Measurements from ENCODE around the gene EIF4G3.

EIF4G3 gene

GRCh38 chr1:21067551-21068227, 109.0 kb downstream of the EIF4G3 start:
- Histone ChIP-seq H4K20me1 (ENCODE audit: insufficient read depth, low read length) (no peaks in the 10 kb centered on the region), H3K4me1 (ENCODE audit: low read length) (no peaks in the 10 kb centered on the region), H3K4me3 (ENCODE audit: low read length) (no peak overlapping the region), H3K9ac (ENCODE audit: low read length) (no peak overlapping the region), H3K9me2 (replicated peaks; ENCODE audit: insufficient read depth, low read length) (no peaks in the 10 kb centered on the region), H3K4me2 (ENCODE audit: low read depth, low read length) (no peak overlapping the region), H3K27me3 (replicated peaks; ENCODE audit: insufficient read depth, low read length) (no peaks in the 10 kb centered on the region), H3K79me2 (ENCODE audit: low read length) (no peaks in the 10 kb centered on the region), H3K9me3 (replicated peaks; ENCODE audit: insufficient read depth, low read length) (no peaks in the 10 kb centered on the region), H3K27ac (ENCODE audit: low read length) (no peak overlapping the region), H3F3A (ENCODE audit: insufficient read depth, low read length) (no peaks in the 10 kb centered on the region), H3K36me3 (replicated peaks; ENCODE audit: insufficient read depth, low read length) (no peaks in the 10 kb centered on the region), H2AFZ (ENCODE audit: low read length) (no peak overlapping the region)
- no peak for TF ChIP-seq EZH2phosphoT487 (IDR thresholded peaks at IDR 0.05; ENCODE audit: low read length)
- TF ChIP-seq EZH2 (optimal IDR thresholded peaks at IDR 0.05; ENCODE audit: low read depth, low read length): no peak
- TF ChIP-seq CTCF (IDR thresholded peaks at IDR 0.05; ENCODE audit: low read length): no peak
- no peak for DNase-seq

- Histone ChIP-seq H4K20me1 (ENCODE audit: insufficient read depth, low read length) (no peaks in the 10 kb centered on the region), H3K27ac (ENCODE audit: low read length) (no peak overlapping the region)
These were observed 110.2 kb downstream of the EIF4G3 start for GRCh38 chr1:21066356-21067012.

GRCh38 chr1:21065851-21066250, 110.8 kb downstream of the EIF4G3 start:
- no peak overlapping the region for H3K4me2 ChIP-seq (ENCODE audit: low read depth, low read length)
- DNase-seq: no peak
- H2AFZ ChIP-seq (ENCODE audit: low read length): no peak overlapping the region
- H3K4me1 ChIP-seq (ENCODE audit: low read length): no peaks in the 10 kb centered on the region
- H4K20me1 ChIP-seq (ENCODE audit: insufficient read depth, low read length): no peaks in the 10 kb centered on the region
- no peaks in the 10 kb centered on the region for H3K9me3 ChIP-seq (replicated peaks; ENCODE audit: insufficient read depth, low read length)
- no peak overlapping the region for H3K27ac ChIP-seq (ENCODE audit: low read length)
- no peaks in the 10 kb centered on the region for H3K27me3 ChIP-seq (replicated peaks; ENCODE audit: insufficient read depth, low read length)
- H3K79me2 ChIP-seq (ENCODE audit: low read length): no peaks in the 10 kb centered on the region
- H3K9me2 ChIP-seq (replicated peaks; ENCODE audit: insufficient read depth, low read length): no peaks in the 10 kb centered on the region
- no peaks in the 10 kb centered on the region for H3F3A ChIP-seq (ENCODE audit: insufficient read depth, low read length)
- H3K36me3 ChIP-seq (replicated peaks; ENCODE audit: insufficient read depth, low read length): no peaks in the 10 kb centered on the region
- H3K9ac ChIP-seq (ENCODE audit: low read length): no peak overlapping the region
- no peak for TF ChIP-seq CTCF (IDR thresholded peaks at IDR 0.05; ENCODE audit: low read length)
- TF ChIP-seq EZH2phosphoT487 (IDR thresholded peaks at IDR 0.05; ENCODE audit: low read length): no peak
- TF ChIP-seq EZH2 (optimal IDR thresholded peaks at IDR 0.05; ENCODE audit: low read depth, low read length): no peak
- no peak overlapping the region for H3K4me3 ChIP-seq (ENCODE audit: low read length)

More at GRCh38 chr1:21066356-21067012, 110.2 kb downstream of the EIF4G3 start:
- Histone ChIP-seq H3K9me3 (replicated peaks; ENCODE audit: insufficient read depth, low read length) (no peaks in the 10 kb centered on the region), H3K27me3 (replicated peaks; ENCODE audit: insufficient read depth, low read length) (no peaks in the 10 kb centered on the region), H3K79me2 (ENCODE audit: low read length) (no peaks in the 10 kb centered on the region), H2AFZ (ENCODE audit: low read length) (no peak overlapping the region), H3K4me1 (ENCODE audit: low read length) (no peaks in the 10 kb centered on the region), H3K9me2 (replicated peaks; ENCODE audit: insufficient read depth, low read length) (no peaks in the 10 kb centered on the region), H3K36me3 (replicated peaks; ENCODE audit: insufficient read depth, low read length) (no peaks in the 10 kb centered on the region), H3K9ac (ENCODE audit: low read length) (no peak overlapping the region), H3F3A (ENCODE audit: insufficient read depth, low read length) (no peaks in the 10 kb centered on the region), H3K4me2 (ENCODE audit: low read depth, low read length) (no peak overlapping the region), H3K4me3 (ENCODE audit: low read length) (no peak overlapping the region)
- no peak for DNase-seq
- TF ChIP-seq CTCF (IDR thresholded peaks at IDR 0.05; ENCODE audit: low read length): no peak
